Measurements from ENCODE around the gene LLCFC1.

The LLCFC1 gene

GRCh38 chr7:142939226-142939910 lies at the start of gene LLCFC1:
LLCFC1 (plus strand) TSS chr7:142939484; CDS start chr7:142939622, 138 bp downstream.
- no peak for DNase-seq

- DNase-seq, result no peak
These were observed 49.5 kb upstream of the LLCFC1 start for GRCh38 chr7:142889816-142890215.

GRCh38 chr7:142890874-142891485 lies 48.3 kb upstream of the LLCFC1 start:
- DNase-seq, result no peak

- peak; percentile 43 for DNase-seq
These were observed 47.7 kb upstream of the LLCFC1 start for GRCh38 chr7:142891490-142892082.

- DNase-seq, result no peak
These were observed 46.3 kb upstream of the LLCFC1 start for GRCh38 chr7:142892951-142893350.

- no peak for DNase-seq
These were observed 44.9 kb upstream of the LLCFC1 start for GRCh38 chr7:142894112-142894984.

- DNase-seq, result no peak
These were observed 44.2 kb upstream of the LLCFC1 start for GRCh38 chr7:142894985-142895593.

- DNase-seq, result no peak
These were observed 43.1 kb upstream of the LLCFC1 start for GRCh38 chr7:142896151-142896550.

- DNase-seq, result no peak
These were observed 42.4 kb upstream of the LLCFC1 start for GRCh38 chr7:142896741-142897379.

GRCh38 chr7:142897691-142898090 lies 41.6 kb upstream of the LLCFC1 start:
- no peak for DNase-seq

GRCh38 chr7:142898377-142899170 lies 40.7 kb upstream of the LLCFC1 start:
- DNase-seq, result no peak

GRCh38 chr7:142899661-142900060 lies 39.6 kb upstream of the LLCFC1 start:
- DNase-seq, result peak; percentile 62

GRCh38 chr7:142901426-142902259 lies 37.6 kb upstream of the LLCFC1 start:
- no peak for DNase-seq

- DNase-seq, result no peak
These were observed 35.2 kb upstream of the LLCFC1 start for GRCh38 chr7:142904128-142904527.

GRCh38 chr7:142905759-142906158 lies 33.5 kb upstream of the LLCFC1 start:
- no peak for DNase-seq

- DNase-seq, result no peak
These were observed 32.6 kb upstream of the LLCFC1 start for GRCh38 chr7:142906643-142907042.

GRCh38 chr7:142908290-142908689 lies 31.0 kb upstream of the LLCFC1 start:
- no peak for DNase-seq

- no peak for DNase-seq
These were observed 30.1 kb upstream of the LLCFC1 start for GRCh38 chr7:142908921-142909890.

GRCh38 chr7:142910031-142910433 lies 29.3 kb upstream of the LLCFC1 start:
- no peak for DNase-seq
